Caco-2 (cell line): ENCODE data around the gene TCF7L1. TPM values are rescaled to one million over a fixed set of nuclear protein-coding genes. Genes with fewer than 3 reads are reported as not detected.

Source experiments
- BruUV-seq: library from RNA; stranded (reverse); fragments of 400-500 nt; replicated peaks from 2 replicates; lab custom pipeline; 2021; lab: Mats Ljungman, UMichigan
- CTCF ChIA-PET: fragments of 300-600 bp; sonication (Branson Sonifier 250); formaldehyde crosslinking; loops from one replicate; lab custom pipeline; 2022; ENCODE audit warnings: antibody characterized with exemption; lab: Charles Lee
- POLR2A ChIA-PET: fragments of 300-600 bp; sonication (Branson Sonifier 250); formaldehyde crosslinking; loops from one replicate; lab custom pipeline; 2022; ENCODE audit warnings: antibody characterized with exemption; lab: Charles Lee
- DNase-seq, 2 experiments: peaks; one replicate each; pipeline versions ENCODE4 v3.0.0 to v3.0.0-alpha.2; 2020 to 2022
- H3K27me3 ChIP-seq: replicated peaks from 2 replicates; pipeline ENCODE4 v1.6.0; 2011; ENCODE audit warnings: low read length; ENCODE audit not compliant: control insufficient read depth, insufficient read depth
- H3K36me3 ChIP-seq: 2 replicates; pipeline ENCODE4 v1.5.1; 2011; ENCODE audit warnings: low read length; ENCODE audit not compliant: control insufficient read depth, insufficient read depth
- H3K4me1 ChIP-seq: fragments of 250-450 bp; sonication (Bioruptor Pico); 2 replicates; pipeline ENCODE4 v1.5.1; 2020; ENCODE audit warnings: mild to moderate bottlenecking
- H3K4me3 ChIP-seq: 2 replicates; pipeline ENCODE4 v1.5.1; 2011; ENCODE audit warnings: low read depth, mild to moderate bottlenecking, control low read depth, low read length
- H3K9me3 ChIP-seq: fragments of 250-450 bp; sonication (Bioruptor Pico); 2 replicates; pipeline ENCODE4 v1.5.1; 2020; ENCODE audit warnings: mild to moderate bottlenecking, moderate library complexity
- H3K27ac Mint-ChIP-seq: one replicate; pipeline ENCODE4 v1.8.0; 2022; ENCODE audit warnings: mixed read lengths; ENCODE audit not compliant: unreplicated experiment
- H3K27me3 Mint-ChIP-seq: one replicate; pipeline ENCODE4 v1.8.0; 2022; ENCODE audit warnings: mixed read lengths; ENCODE audit not compliant: insufficient read depth, unreplicated experiment
- H3K36me3 Mint-ChIP-seq: one replicate; pipeline ENCODE4 v1.8.0; 2022; ENCODE audit warnings: mild to moderate bottlenecking, mixed read lengths; ENCODE audit not compliant: insufficient read depth, unreplicated experiment
- H3K4me1 Mint-ChIP-seq: one replicate; pipeline ENCODE4 v1.8.0; 2022; ENCODE audit warnings: low read depth, mixed read lengths; ENCODE audit not compliant: unreplicated experiment
- H3K4me3 Mint-ChIP-seq: one replicate; pipeline ENCODE4 v1.8.0; 2022; ENCODE audit warnings: mild to moderate bottlenecking, moderate library complexity, mixed read lengths; ENCODE audit not compliant: unreplicated experiment
- H3K9me3 Mint-ChIP-seq: one replicate; pipeline ENCODE4 v1.8.0; 2022; ENCODE audit warnings: mixed read lengths; ENCODE audit not compliant: unreplicated experiment
- intact Hi-C: fragments of 100-400 bp; cut with micrococcal nuclease; formaldehyde crosslinking; loops from one replicate; pipeline ENCODE4 v1.10.0; 2022; ENCODE audit not compliant: unreplicated experiment
- total RNA-seq: library from RNA; stranded (reverse); gene quantifications from 2 replicates; pipeline ENCODE4 v1.2.3, GENCODE V29; 2022
- TF ChIP-seq, protein P1 (sequence below), 2 experiments: fragments of 200-600 bp in 1 of 2; IDR thresholded peaks; 1 replicate in 1 of 2; 2 replicates in 1 of 2; pipeline versions ENCODE4 v1.5.1 to v1.8.0; 2011 to 2022; ENCODE audit warnings: antibody characterized with exemption in 1 of 2, control low read depth in 1 of 2, inconsistent platforms in 1 of 2, low read depth in 1 of 2, low read length in 1 of 2, mild to moderate bottlenecking in 1 of 2, moderate library complexity in 1 of 2; ENCODE audit not compliant: insufficient read depth in 1 of 2, severe bottlenecking in 1 of 2, unreplicated experiment in 1 of 2

TCF7L1 gene
- total RNA-seq, 1 experiment from 2014 or later, result 29.0 TPM

DNA sequence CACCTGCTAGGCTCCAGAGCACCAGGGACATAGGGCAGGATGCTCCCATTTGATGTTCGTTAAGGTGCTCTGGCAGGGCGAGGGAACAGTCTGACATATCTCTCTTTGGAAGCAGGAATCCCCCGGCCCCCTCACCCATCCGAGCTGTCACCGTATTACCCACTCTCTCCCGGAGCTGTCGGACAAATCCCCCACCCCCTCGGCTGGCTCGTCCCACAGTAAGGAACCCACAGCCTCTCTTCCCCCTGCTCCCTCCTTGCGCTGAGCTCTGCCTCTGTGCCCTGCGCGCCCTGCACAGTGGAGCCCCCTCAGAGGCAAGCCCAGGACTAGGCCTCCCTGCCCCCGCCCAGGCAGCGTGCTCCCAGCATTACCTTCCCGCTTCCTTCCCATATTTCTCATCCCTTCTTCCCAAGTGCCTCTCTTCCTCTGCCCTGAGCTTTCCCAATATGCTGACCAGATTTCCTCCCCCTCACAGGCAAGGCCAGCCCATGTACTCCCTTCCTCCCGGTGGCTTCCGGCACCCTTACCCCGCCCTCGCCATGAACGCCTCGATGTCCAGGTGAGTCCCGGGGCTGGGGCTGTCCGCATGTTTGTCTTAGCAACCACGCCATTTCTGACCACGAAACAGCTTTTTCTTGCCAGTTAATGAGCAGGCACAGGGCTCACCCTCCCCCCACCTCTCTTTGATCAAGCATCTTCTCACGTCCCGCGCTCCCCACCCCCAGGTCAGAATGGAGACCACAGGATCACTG lies 170.8 kb downstream of the TCF7L1 start:
- no peaks in the 10 kb centered on the region; the same call in 1 of the 2 replicates for H3K36me3 ChIP-seq
- H3K36me3 Mint-ChIP-seq, result peaks cover 13% of the 10 kb centered on the region
- intact Hi-C loops, result no loop called here
- H3K9me3 Mint-ChIP-seq, result no peaks in the 10 kb centered on the region
- peaks cover 12% of the 10 kb centered on the region for H3K4me1 Mint-ChIP-seq
- ChIA-PET POLR2A (no interaction called here), CTCF (no interaction called here)
- H3K4me3 ChIP-seq, result no peak overlapping the region
- TF ChIP-seq, protein P1, sequence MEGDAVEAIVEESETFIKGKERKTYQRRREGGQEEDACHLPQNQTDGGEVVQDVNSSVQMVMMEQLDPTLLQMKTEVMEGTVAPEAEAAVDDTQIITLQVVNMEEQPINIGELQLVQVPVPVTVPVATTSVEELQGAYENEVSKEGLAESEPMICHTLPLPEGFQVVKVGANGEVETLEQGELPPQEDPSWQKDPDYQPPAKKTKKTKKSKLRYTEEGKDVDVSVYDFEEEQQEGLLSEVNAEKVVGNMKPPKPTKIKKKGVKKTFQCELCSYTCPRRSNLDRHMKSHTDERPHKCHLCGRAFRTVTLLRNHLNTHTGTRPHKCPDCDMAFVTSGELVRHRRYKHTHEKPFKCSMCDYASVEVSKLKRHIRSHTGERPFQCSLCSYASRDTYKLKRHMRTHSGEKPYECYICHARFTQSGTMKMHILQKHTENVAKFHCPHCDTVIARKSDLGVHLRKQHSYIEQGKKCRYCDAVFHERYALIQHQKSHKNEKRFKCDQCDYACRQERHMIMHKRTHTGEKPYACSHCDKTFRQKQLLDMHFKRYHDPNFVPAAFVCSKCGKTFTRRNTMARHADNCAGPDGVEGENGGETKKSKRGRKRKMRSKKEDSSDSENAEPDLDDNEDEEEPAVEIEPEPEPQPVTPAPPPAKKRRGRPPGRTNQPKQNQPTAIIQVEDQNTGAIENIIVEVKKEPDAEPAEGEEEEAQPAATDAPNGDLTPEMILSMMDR (IDR thresholded peaks at IDR 0.05; ENCODE audit: insufficient read depth in 1 of 2, low read depth in 1 of 2, low read length in 1 of 2, severe bottlenecking in 1 of 2, unreplicated experiment in 1 of 2), result no peak
- H3K9me3 ChIP-seq, result no peaks in the 10 kb centered on the region
- H3K4me1 ChIP-seq, result peaks cover 12% of the 10 kb centered on the region
- no peaks in the 10 kb centered on the region for H3K27me3 ChIP-seq
- H3K4me3 Mint-ChIP-seq, result no peak overlapping the region
- BruUV-seq, result no TSS peak
- no peak overlapping the region for H3K27ac Mint-ChIP-seq
- H3K27me3 Mint-ChIP-seq, result no peaks in the 10 kb centered on the region
- DNase-seq, result peak in 1 of 2 experiments; percentile 31

DNA sequence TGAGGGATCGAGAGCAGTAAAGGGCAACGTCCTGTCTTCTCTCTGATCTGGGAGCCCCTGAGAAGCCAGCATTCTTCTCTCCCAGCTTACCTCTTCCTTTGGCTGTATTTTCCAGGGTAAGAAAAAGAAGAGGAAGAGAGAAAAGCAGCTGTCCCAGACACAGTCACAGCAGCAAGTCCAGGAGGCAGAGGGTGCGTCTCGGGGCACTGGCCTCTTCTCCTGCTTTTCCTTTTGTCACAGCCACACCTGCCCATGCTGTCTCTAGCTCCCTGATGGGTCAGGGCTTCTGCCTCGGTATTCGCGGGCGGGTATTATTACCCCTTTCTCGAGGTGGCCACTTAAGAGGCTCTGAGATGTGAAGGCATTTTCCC lies 174.3 kb downstream of the TCF7L1 start:
- peaks cover 23% of the 10 kb centered on the region for H3K36me3 Mint-ChIP-seq
- ChIA-PET CTCF (interaction anchor here (1.3 kb wide), 1 partner anchor 244 kb away, joined by 6 read pairs; no protein-coding TSS in a partner anchor), POLR2A (no interaction called here)
- H3K27ac Mint-ChIP-seq, result peak overlapping the region; percentile 63
- Histone ChIP-seq H3K9me3 (no peaks in the 10 kb centered on the region), H3K27me3 (no peaks in the 10 kb centered on the region), H3K36me3 (no peaks in the 10 kb centered on the region; the same call in 1 of the 2 replicates), H3K4me3 (no peak overlapping the region), H3K4me1 (peaks cover 12% of the 10 kb centered on the region)
- BruUV-seq, result no TSS peak
- intact Hi-C loops, result no loop called here
- no peak overlapping the region for H3K4me3 Mint-ChIP-seq
- H3K4me1 Mint-ChIP-seq, result peaks cover 13% of the 10 kb centered on the region
- TF ChIP-seq, protein P1 (IDR thresholded peaks at IDR 0.05; ENCODE audit: insufficient read depth in 1 of 2, low read depth in 1 of 2, low read length in 1 of 2, severe bottlenecking in 1 of 2, unreplicated experiment in 1 of 2), result no peak
- H3K9me3 Mint-ChIP-seq, result no peaks in the 10 kb centered on the region
- H3K27me3 Mint-ChIP-seq, result no peaks in the 10 kb centered on the region
- no peak for DNase-seq

DNA sequence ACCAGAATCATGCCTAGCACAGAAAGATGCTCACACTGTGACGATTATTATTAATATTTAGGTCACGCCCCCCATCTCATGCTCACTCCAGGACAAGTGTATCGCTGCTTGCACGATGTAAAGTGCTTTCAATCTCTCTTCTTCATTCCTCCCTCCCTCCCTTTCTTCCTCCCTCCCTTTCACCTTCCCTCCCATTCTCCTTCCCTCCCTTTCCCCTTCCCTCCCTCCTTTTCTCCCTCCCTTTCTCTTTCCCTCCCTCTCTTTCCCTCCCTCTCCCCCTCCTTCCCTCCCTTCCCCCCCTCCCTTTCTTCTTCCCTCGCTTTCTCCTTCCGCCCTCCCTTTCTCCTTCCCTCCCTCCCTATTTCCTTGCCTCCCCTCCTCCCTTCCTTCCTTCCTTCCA lies 175.0 kb downstream of the TCF7L1 start:
- Histone ChIP-seq H3K9me3 (no peaks in the 10 kb centered on the region), H3K4me1 (peaks cover 12% of the 10 kb centered on the region), H3K27me3 (no peaks in the 10 kb centered on the region), H3K36me3 (no peaks in the 10 kb centered on the region; the same call in 1 of the 2 replicates), H3K4me3 (no peak overlapping the region)
- Mint-ChIP-seq H3K27ac (no peak overlapping the region), H3K36me3 (peaks cover 23% of the 10 kb centered on the region), H3K27me3 (no peaks in the 10 kb centered on the region), H3K9me3 (no peaks in the 10 kb centered on the region), H3K4me1 (peaks cover 13% of the 10 kb centered on the region), H3K4me3 (no peak overlapping the region)
- CTCF ChIA-PET, result no interaction called here
- POLR2A ChIA-PET, result no interaction called here
- BruUV-seq, result no TSS peak
- intact Hi-C loops, result no loop called here
- TF ChIP-seq, protein P1 (IDR thresholded peaks at IDR 0.05; ENCODE audit: insufficient read depth in 1 of 2, low read depth in 1 of 2, low read length in 1 of 2, severe bottlenecking in 1 of 2, unreplicated experiment in 1 of 2), result no peak
- no peak for DNase-seq
